H1 (cell line): ENCODE data around the gene OR2V2. TPM values are rescaled to one million over a fixed set of nuclear protein-coding genes. Genes with fewer than 3 reads are reported as not detected.

Source experiments
- CHD7 ChIP-seq: fragments of 300-600 bp; sonication (generic); IDR thresholded peaks from 2 replicates; pipeline ENCODE4 v1.7.1; 2012; ENCODE audit warnings: low read length, moderate library complexity, mild to moderate bottlenecking, inconsistent platforms; ENCODE audit not compliant: insufficient replicate concordance
- EGR1 ChIP-seq: IDR thresholded peaks from 2 replicates; pipeline ENCODE4 v1.6.1; 2011; ENCODE audit warnings: low read depth, low read length, borderline replicate concordance
- KDM4A ChIP-seq: IDR thresholded peaks from one replicate; pipeline ENCODE4 v1.7.1; 2012; ENCODE audit warnings: low read depth, mild to moderate bottlenecking, moderate library complexity, low read length, inconsistent platforms; ENCODE audit not compliant: severe bottlenecking
- PHF8 ChIP-seq: fragments of 200-600 bp; sonication (generic); conservative IDR thresholded peaks from 2 replicates; pipeline ENCODE4 v1.7.1; 2012; ENCODE audit warnings: low read depth, mild to moderate bottlenecking, inconsistent platforms, low read length, moderate library complexity
- RBBP5 ChIP-seq: IDR thresholded peaks from 2 replicates; pipeline ENCODE4 v1.7.1; 2012; ENCODE audit warnings: low read depth, mild to moderate bottlenecking, inconsistent platforms, low read length, moderate library complexity, borderline replicate concordance
- RFX5 ChIP-seq: IDR thresholded peaks from 2 replicates; pipeline ENCODE4 v1.6.1; 2011; ENCODE audit warnings: low read depth, low read length, improper control_type of control experiment, borderline replicate concordance
- SIX5 ChIP-seq: IDR thresholded peaks from 2 replicates; pipeline ENCODE4 v1.6.1; 2011; ENCODE audit warnings: mild to moderate bottlenecking, low read depth, low read length
- SRF ChIP-seq: IDR thresholded peaks from 2 replicates; pipeline ENCODE4 v1.6.1; 2011; ENCODE audit warnings: mild to moderate bottlenecking, low read depth, low read length, moderate library complexity
- SUZ12 ChIP-seq: fragments of 200-600 bp; sonication (generic); IDR thresholded peaks from 2 replicates; pipeline ENCODE4 v1.6.1; 2012; ENCODE audit warnings: mild to moderate bottlenecking, inconsistent platforms, low read length, moderate library complexity, mixed read lengths
- polyA plus RNA-seq, 7 experiments: library from polyadenylated mRNA; depleted of rRNA in 3 of 7; stranded (reverse) in 5 of 7; unstranded in 2 of 7; fragments of >200 nt in 5 of 7; fragments of 200-250 nt in 2 of 7; gene quantifications; 1 replicate in 5 of 7; 2 replicates in 1 of 7; 4 replicates in 1 of 7; pipeline versions ENCODE4 v1.2.1 to v1.2.3, GENCODE V29; 2011 to 2013; ENCODE audit warnings: missing spikeins in 2 of 7, mixed read lengths in 2 of 7
- total RNA-seq: library from RNA; stranded (reverse); fragmentation: NEBNext Ultra II Directional; extraction: Animal tissue kit (Norgen Biotek cat#: 25700); gene quantifications from 2 replicates; pipeline ENCODE4 v1.2.1, GENCODE V29; 2021

The OR2V2 gene
- total and polyA plus RNA-seq, 2 of the 8 experiments (the other 6 are each of a cell fraction or from before 2014, with no cell fraction given) = not detected

DNA sequence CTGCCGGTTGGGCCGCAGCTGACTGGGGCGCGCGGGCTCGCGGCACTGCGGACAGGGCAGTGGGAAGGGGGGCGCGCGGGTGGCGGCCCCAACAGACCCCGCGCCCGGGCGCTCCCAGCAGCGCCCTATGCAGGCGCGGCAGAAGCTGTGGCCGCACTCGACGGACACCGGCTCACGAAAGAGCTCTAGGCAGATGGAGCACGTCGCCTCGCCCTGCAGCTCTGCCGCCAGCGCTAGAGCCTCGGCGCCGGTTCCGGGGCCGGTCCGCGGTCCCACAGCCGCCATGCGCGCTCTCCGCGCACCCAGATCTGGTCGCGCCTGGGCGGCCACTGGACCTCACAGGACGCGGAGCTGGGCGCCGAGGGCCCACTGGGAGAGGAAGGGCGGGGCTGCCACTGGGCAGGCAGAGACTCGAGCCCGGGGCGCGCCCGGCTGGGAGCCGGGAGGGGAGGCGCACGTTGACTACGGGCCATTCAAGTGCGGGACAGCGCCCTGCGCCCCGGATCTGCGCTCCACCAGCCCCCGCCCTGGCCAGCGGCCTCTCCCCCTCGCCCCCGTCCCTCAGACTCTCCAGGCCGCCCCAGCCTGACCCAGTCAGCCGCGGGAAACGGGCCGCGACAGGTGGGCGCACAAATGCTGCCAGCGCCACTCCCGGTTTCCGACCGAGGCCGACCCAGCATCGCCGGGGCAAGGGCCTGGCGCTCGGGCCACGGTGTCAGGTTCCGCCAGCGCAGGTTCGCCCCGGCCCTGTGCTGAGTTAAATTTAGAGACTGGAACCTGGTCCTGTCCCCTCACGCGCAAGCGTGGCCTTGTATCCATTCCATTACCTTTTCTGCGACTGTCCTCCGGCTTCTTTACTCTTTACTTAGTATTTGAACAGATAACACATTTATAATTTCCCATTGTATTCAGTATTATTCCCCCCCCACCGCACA lies 57.7 kb downstream of the OR2V2 start, which contains the start of gene TRIM7 (continued):
- TF ChIP-seq CHD7 = no peak
- no peak for TF ChIP-seq SRF
- no peak for TF ChIP-seq EGR1
- peak; percentile 60; the same call in 1 of the 2 replicates for TF ChIP-seq RBBP5
- TF ChIP-seq RFX5 = no peak
- TF ChIP-seq SUZ12 = peak; percentile 43
- peak; percentile 68 for TF ChIP-seq KDM4A
- TF ChIP-seq PHF8 = no peak
- no peak for TF ChIP-seq SIX5
